Measurements from ENCODE around the gene CSTF2T. TPM values are rescaled to one million over a fixed set of nuclear protein-coding genes. Genes with fewer than 3 reads are reported as not detected.
A peak's percentile ranks its signal among the peaks of the same experiment; 100 is the strongest.

Gene CSTF2T
- total RNA-seq, 1 experiment from 2014 or later, result 27.5 TPM

DNA sequence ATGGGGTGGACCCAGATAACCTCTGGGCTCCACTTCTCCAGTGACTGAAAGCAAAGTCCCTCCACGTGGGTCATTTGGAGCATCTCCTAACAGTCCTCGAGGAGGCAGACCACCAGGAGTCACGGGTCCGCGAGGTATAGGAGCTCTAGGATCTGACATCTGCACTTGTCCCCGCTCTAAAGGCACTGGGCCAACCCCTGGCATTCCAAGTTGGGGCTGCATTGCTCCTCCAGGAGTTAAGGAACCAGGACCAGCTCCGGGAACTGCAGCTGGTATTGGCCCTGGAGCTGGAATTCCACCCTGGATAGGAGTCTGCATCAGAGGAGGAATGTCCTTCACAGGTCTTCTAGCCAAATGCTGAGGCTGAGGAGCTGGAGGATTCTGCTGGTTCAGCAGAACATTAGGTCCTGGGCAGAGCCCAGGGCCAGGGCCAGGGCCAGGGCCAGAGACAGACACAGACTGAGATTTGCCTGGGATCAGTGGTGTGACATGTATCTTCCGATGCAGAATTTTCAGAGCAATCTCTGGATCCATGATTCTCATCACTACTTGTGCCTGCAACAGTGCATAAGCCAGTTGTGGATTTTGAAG, 827 bp downstream of the CSTF2T start:
- Mint-ChIP-seq H3K27me3 (ENCODE audit: low read depth) (no peaks in the 10 kb centered on the region), H3K27ac (peak overlapping the region; percentile 100), H3K4me3 (peak overlapping the region; percentile 99), H3K36me3 (peaks cover 7% of the 10 kb centered on the region), H3K9me3 (no peaks in the 10 kb centered on the region), H3K4me1 (peaks cover 31% of the 10 kb centered on the region)
- CTCF ChIA-PET, result no interaction called here
- POLR2A ChIA-PET, result no interaction called here
- no peak for DNase-seq (ENCODE audit: low spot score)
- no peak for TF ChIP-seq GRHL2 (CRISPR knock-in tag; IDR thresholded peaks at IDR 0.05; ENCODE audit: insufficient replicate concordance, severe bottlenecking)
- TF ChIP-seq ESRRA (CRISPR knock-in tag; IDR thresholded peaks at IDR 0.05; ENCODE audit: borderline replicate concordance), result 0 out of 2 replicates have a peak, but pooled peaks have one; percentile 37
- ATAC-seq, result no peak

DNA sequence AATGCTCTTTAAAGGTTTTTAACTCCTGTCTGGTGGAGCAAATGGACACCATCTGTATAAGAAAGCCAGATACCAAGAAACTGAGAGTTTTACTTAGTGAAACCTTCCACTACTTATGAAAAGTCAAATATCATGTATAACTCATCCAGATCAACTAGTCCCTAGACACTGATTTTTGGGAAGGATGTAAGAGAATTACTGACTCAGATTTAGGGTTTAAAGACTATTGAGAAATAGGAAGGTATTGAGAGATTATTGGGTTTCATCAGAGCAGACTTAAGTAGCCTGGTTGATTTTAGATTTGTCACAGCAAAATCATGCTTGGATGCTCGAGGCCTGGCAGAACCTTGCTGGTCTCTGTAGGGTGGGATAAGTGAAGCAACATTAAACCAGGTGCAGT, 3.1 kb downstream of the CSTF2T start:
- ATAC-seq (no peak), DNase-seq (ENCODE audit: low spot score) (no peak)
- POLR2A ChIA-PET, result no interaction called here
- H3K4me1 Mint-ChIP-seq, result peaks cover 30% of the 10 kb centered on the region
- no peak overlapping the region for H3K27ac Mint-ChIP-seq
- H3K9me3 Mint-ChIP-seq, result no peaks in the 10 kb centered on the region
- CTCF ChIA-PET, result no interaction called here
- peaks cover 7% of the 10 kb centered on the region for H3K36me3 Mint-ChIP-seq
- no peak overlapping the region for H3K4me3 Mint-ChIP-seq
- H3K27me3 Mint-ChIP-seq (ENCODE audit: low read depth), result no peaks in the 10 kb centered on the region
- TF ChIP-seq, protein P1, sequence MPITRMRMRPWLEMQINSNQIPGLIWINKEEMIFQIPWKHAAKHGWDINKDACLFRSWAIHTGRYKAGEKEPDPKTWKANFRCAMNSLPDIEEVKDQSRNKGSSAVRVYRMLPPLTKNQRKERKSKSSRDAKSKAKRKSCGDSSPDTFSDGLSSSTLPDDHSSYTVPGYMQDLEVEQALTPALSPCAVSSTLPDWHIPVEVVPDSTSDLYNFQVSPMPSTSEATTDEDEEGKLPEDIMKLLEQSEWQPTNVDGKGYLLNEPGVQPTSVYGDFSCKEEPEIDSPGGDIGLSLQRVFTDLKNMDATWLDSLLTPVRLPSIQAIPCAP (CRISPR knock-in tag; IDR thresholded peaks at IDR 0.05), result no peak
- no peak for TF ChIP-seq FOXK1 (CRISPR knock-in tag; IDR thresholded peaks at IDR 0.05)
- TF ChIP-seq, protein P2, sequence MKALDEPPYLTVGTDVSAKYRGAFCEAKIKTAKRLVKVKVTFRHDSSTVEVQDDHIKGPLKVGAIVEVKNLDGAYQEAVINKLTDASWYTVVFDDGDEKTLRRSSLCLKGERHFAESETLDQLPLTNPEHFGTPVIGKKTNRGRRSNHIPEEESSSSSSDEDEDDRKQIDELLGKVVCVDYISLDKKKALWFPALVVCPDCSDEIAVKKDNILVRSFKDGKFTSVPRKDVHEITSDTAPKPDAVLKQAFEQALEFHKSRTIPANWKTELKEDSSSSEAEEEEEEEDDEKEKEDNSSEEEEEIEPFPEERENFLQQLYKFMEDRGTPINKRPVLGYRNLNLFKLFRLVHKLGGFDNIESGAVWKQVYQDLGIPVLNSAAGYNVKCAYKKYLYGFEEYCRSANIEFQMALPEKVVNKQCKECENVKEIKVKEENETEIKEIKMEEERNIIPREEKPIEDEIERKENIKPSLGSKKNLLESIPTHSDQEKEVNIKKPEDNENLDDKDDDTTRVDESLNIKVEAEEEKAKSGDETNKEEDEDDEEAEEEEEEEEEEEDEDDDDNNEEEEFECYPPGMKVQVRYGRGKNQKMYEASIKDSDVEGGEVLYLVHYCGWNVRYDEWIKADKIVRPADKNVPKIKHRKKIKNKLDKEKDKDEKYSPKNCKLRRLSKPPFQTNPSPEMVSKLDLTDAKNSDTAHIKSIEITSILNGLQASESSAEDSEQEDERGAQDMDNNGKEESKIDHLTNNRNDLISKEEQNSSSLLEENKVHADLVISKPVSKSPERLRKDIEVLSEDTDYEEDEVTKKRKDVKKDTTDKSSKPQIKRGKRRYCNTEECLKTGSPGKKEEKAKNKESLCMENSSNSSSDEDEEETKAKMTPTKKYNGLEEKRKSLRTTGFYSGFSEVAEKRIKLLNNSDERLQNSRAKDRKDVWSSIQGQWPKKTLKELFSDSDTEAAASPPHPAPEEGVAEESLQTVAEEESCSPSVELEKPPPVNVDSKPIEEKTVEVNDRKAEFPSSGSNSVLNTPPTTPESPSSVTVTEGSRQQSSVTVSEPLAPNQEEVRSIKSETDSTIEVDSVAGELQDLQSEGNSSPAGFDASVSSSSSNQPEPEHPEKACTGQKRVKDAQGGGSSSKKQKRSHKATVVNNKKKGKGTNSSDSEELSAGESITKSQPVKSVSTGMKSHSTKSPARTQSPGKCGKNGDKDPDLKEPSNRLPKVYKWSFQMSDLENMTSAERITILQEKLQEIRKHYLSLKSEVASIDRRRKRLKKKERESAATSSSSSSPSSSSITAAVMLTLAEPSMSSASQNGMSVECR (CRISPR knock-in tag; IDR thresholded peaks at IDR 0.05; ENCODE audit: borderline replicate concordance), result no peak
- no peak for TF ChIP-seq GRHL2 (CRISPR knock-in tag; IDR thresholded peaks at IDR 0.05; ENCODE audit: insufficient replicate concordance, severe bottlenecking)
- no peak for TF ChIP-seq NFE2L1 (CRISPR knock-in tag; IDR thresholded peaks at IDR 0.05)
- TF ChIP-seq, protein P3, sequence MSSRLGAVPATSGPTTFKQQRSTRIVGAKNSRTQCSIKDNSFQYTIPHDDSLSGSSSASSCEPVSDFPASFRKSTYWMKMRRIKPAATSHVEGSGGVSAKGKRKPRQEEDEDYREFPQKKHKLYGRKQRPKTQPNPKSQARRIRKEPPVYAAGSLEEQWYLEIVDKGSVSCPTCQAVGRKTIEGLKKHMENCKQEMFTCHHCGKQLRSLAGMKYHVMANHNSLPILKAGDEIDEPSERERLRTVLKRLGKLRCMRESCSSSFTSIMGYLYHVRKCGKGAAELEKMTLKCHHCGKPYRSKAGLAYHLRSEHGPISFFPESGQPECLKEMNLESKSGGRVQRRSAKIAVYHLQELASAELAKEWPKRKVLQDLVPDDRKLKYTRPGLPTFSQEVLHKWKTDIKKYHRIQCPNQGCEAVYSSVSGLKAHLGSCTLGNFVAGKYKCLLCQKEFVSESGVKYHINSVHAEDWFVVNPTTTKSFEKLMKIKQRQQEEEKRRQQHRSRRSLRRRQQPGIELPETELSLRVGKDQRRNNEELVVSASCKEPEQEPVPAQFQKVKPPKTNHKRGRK (CRISPR knock-in tag; IDR thresholded peaks at IDR 0.05; ENCODE audit: borderline replicate concordance), result no peak
- TF ChIP-seq, protein P4, sequence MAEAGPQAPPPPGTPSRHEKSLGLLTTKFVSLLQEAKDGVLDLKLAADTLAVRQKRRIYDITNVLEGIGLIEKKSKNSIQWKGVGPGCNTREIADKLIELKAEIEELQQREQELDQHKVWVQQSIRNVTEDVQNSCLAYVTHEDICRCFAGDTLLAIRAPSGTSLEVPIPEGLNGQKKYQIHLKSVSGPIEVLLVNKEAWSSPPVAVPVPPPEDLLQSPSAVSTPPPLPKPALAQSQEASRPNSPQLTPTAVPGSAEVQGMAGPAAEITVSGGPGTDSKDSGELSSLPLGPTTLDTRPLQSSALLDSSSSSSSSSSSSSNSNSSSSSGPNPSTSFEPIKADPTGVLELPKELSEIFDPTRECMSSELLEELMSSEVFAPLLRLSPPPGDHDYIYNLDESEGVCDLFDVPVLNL (CRISPR knock-in tag; IDR thresholded peaks at IDR 0.05; ENCODE audit: borderline replicate concordance, low read depth), result no peak
- TF ChIP-seq ZNF121 (CRISPR knock-in tag; IDR thresholded peaks at IDR 0.05), result no peak
- no peak for TF ChIP-seq ZNF138 (CRISPR knock-in tag; conservative IDR thresholded peaks at IDR 0.05)
- TF ChIP-seq KAT7 (CRISPR knock-in tag; IDR thresholded peaks at IDR 0.05; ENCODE audit: borderline replicate concordance), result no peak
- no peak for TF ChIP-seq TEAD4 (CRISPR knock-in tag; IDR thresholded peaks at IDR 0.05)
- TF ChIP-seq, protein P5, sequence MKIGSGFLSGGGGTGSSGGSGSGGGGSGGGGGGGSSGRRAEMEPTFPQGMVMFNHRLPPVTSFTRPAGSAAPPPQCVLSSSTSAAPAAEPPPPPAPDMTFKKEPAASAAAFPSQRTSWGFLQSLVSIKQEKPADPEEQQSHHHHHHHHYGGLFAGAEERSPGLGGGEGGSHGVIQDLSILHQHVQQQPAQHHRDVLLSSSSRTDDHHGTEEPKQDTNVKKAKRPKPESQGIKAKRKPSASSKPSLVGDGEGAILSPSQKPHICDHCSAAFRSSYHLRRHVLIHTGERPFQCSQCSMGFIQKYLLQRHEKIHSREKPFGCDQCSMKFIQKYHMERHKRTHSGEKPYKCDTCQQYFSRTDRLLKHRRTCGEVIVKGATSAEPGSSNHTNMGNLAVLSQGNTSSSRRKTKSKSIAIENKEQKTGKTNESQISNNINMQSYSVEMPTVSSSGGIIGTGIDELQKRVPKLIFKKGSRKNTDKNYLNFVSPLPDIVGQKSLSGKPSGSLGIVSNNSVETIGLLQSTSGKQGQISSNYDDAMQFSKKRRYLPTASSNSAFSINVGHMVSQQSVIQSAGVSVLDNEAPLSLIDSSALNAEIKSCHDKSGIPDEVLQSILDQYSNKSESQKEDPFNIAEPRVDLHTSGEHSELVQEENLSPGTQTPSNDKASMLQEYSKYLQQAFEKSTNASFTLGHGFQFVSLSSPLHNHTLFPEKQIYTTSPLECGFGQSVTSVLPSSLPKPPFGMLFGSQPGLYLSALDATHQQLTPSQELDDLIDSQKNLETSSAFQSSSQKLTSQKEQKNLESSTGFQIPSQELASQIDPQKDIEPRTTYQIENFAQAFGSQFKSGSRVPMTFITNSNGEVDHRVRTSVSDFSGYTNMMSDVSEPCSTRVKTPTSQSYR (CRISPR knock-in tag; IDR thresholded peaks at IDR 0.05), result no peak
- TF ChIP-seq ESRRA (CRISPR knock-in tag; IDR thresholded peaks at IDR 0.05; ENCODE audit: borderline replicate concordance), result no peak
- TF ChIP-seq, protein P6, sequence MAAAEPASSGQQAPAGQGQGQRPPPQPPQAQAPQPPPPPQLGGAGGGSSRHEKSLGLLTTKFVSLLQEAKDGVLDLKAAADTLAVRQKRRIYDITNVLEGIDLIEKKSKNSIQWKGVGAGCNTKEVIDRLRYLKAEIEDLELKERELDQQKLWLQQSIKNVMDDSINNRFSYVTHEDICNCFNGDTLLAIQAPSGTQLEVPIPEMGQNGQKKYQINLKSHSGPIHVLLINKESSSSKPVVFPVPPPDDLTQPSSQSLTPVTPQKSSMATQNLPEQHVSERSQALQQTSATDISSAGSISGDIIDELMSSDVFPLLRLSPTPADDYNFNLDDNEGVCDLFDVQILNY (CRISPR knock-in tag; IDR thresholded peaks at IDR 0.05), result no peak
- no peak for TF ChIP-seq FOXJ3 (CRISPR knock-in tag; IDR thresholded peaks at IDR 0.05; ENCODE audit: borderline replicate concordance)
- TF ChIP-seq, protein P7, sequence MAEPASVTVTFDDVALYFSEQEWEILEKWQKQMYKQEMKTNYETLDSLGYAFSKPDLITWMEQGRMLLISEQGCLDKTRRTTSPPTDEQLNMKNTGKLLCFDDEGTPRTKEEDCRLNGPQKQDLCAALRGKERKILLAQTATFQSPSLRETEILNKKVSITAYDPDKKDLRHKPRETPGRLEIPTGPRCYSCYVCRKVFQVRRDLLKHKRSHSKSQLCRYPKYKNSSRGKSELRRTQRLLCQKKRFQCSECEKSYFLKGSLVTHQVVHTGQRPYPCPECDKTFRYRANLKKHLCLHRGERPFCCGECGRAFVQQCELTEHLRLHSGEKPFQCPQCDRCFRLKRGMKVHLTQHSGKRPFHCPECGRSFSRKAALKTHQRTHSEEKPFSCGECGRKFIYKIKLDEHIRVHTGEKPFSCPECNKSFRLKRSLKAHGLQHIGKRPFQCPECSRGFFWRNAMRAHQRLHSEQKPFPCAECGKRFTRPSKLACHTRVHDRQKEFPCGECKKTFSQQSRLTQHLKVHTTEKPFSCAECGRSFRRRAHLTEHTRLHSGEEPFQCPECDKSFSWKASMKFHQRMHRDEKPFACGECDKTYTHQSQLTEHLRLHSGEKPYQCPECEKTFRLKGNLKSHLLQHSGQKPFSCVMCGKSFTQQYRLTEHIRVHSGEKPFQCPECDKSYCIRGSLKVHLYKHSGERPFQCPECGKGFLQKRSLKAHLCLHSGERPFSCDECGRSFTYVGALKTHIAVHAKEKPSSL (CRISPR knock-in tag; conservative IDR thresholded peaks at IDR 0.05), result no peak
- TF ChIP-seq, protein P8, sequence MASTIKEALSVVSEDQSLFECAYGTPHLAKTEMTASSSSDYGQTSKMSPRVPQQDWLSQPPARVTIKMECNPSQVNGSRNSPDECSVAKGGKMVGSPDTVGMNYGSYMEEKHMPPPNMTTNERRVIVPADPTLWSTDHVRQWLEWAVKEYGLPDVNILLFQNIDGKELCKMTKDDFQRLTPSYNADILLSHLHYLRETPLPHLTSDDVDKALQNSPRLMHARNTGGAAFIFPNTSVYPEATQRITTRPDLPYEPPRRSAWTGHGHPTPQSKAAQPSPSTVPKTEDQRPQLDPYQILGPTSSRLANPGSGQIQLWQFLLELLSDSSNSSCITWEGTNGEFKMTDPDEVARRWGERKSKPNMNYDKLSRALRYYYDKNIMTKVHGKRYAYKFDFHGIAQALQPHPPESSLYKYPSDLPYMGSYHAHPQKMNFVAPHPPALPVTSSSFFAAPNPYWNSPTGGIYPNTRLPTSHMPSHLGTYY (CRISPR knock-in tag; IDR thresholded peaks at IDR 0.05), result no peak

All from WTC11 (cell line).